HG02610 (cell line): ENCODE results near the gene APBA1.

Experiments used
- ATAC-seq: cut with Tn5 transposase; IDR thresholded peaks from one replicate; pipeline ENCODE4 v1.9.1; 2021; ENCODE audit warnings: mild to moderate bottlenecking, moderate library complexity; ENCODE audit not compliant: unreplicated experiment

The APBA1 gene

DNA sequence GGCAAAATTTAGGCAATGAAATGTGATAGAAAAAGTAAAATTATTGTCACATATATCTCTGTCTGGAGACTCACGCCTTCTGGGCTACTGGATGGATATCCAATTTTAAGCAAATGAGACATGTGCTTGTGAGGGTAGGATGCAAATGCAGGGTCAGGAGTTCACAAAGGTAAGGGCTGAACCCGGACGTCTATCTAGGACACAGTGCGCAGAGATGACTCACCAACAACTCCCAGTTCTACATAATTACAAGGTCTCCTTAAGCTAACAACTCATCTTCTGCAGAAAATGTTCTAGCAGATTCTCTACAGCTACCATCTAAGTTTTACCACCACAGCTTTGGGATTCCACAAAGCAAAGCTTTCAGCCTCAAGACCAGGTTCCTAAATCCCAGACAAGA, 186.7 kb downstream of the APBA1 start:
- ATAC-seq: no peak

DNA sequence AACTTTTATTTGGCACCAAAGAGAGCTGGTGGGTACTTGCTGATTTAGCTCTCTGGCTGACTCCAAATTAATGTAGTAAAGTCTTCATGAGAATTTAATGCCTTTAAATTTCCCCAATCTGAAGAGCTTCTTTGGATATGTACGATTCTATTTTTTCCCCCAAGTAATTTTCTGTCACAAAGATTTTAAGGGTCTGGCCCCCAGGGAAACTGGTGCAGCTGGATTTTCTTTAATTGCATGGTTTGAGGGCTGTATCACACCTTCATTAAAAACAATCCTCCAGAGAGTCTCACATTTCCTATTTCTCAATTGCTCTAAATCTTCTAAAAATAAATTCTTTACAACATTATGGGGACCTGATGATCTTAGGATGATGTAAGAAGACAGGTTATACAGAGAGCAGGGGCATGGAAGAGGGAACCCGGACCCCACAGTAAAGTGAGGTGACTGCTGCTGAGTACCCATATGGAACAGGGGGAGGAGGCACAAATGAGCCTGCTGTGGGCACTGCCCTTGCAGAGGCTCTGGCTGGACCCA, 188.2 kb downstream of the APBA1 start:
- ATAC-seq: no peak

DNA sequence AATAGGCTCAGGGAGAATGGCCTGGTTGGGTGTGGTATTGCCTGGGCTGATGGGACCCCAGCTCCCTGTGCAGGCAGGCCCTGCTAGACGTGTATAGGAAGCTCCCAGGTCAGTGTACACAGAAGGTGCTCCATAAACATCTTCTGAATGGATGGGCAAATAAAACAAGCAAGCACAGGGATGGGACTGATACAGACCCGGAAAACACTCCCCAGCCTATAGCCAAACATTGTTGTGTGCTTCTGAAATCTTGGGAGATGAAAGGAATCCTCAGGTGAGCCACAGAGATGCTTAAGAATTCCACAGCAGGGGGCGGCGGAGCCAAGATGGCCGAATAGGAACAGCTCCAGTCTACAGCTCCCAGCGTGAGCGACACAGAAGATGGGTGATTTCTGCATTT, 195.4 kb downstream of the APBA1 start:
- no peak for ATAC-seq

DNA sequence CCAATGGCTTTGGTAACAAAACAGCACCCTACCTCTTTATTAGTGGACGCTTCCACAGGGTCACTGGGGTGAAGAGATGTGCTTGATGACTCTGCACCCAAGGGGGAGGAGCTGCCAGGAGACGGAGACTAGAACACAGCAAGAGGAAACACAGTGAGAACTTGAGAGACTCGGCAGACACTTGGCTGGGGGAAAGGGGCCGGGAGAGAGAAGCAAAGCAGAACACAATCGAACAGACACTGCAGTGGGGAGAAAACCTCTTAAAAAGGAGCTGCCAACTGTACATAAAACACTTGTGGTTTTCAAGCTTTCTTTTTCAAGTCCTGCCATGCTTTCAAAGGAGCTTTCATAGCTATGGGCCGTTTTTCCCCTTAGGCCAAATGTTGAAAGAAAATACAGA, 196.2 kb downstream of the APBA1 start:
- no peak for ATAC-seq

DNA sequence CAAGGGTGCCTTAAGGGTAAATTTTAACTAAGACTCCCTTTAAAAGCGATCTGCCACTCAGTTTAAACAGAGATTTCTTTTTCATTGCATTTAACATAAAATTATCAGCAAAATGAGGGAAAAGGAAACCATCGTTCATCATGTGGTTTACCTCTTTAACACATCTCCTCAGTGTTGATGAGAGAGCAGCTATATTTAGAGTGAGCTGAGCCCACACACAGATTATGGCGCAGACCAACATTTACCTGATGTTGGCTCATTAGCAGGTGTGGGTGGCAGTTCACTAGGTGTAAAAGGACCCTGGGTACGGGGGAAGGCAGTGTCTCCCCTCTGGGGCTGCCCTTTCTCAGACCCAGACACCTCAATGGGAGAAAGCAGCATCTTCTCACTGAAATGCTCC, 197.3 kb downstream of the APBA1 start:
- ATAC-seq: no peak

DNA sequence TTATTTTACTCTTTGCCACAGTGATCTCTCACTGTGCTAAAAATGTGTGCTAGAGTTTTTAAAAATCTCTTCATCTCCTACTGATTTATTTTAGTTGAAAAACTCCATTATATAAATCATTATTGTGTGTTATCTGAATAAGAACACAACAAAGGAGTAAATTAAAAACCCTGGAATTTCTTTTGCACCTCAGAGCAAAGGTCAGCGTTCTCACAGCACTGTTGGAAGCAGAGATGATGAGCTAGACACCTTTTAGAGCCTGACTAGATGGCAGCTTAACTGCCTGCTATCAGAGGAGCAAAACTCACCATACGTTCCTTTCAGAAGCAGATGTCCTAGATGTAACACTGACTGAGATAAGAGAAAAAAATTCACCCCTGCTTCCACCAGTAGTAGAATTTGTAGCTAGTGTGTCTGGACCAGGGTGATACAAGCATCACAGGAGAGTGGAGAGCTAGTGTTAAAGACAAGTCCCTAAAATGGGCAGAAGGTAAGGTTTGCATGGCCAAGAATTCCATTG, 200.0 kb downstream of the APBA1 start:
- ATAC-seq: no peak

DNA sequence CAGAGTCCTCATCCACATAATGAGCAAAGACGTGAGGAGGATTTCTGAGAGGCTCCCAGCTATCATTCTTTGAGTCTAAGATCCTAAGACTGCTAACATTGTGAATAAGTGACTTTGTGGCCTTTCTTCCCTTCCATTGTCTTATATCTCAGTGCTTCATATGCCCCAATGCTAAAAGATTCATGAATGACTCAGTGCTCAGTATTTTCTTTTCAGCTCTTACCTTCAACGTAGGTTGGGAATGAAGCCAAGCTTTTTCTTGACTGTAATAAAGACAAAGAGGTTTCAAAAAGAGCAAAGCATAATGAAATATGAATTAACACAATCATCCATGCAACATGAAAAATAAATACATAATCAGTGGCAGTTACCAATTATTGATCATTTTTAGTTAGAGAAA, 200.7 kb downstream of the APBA1 start:
- ATAC-seq: no peak

DNA sequence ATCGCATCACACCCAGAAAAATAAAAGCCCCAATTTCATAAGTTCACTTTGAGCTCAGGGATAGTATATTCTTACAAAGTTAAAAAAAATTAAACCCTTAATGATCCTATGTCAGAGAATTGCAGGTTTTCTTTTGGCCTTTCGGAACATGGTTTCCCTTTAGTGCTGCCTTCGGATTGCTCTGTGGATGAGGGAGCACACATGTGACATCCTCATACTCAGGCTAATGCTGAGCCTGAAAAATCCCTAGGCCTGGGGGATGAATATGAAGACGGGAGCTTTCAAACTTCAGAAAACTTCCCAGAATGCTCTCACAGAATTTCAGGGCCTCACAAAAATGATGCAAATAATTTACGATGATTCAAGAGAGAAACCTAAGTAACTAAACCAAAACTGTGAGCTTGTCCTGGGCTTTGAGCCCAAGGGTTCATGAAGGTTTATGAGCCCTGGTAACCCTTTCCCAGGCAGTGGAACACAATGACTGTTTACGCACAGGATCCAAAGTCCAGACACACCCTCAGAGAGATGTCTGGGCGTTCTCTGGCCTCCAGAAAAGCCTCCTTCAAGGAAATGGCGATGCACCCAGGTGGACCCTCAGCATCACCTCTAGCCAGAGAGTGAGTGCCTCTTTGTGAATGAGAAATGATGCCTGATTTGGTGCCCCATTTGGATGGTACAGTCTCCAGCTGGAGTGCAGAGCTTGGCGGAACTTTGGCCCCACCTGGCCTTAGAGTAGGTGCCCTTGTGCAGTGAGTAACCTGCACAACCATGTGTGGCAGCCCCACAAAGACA, 201.8 kb downstream of the APBA1 start:
- no peak for ATAC-seq

DNA sequence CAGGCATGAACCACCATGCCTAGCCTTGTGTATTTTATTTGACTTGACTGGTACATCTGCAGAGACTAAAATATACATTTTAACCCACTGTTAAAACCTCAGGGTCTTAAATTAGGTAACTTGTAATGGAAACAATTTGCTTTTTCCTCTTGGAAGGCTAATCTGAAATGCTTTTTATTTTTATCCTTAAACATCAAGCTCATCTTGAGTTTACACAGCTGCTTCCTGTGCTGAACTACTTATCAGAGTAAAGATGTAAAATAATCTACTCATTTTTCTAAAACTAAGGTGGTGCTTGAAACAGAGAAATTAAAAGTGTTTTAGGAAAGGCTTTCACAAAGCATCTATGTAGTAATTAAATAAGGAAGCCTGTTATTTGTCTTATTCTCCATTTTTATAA, 203.0 kb downstream of the APBA1 start:
- no peak for ATAC-seq

DNA sequence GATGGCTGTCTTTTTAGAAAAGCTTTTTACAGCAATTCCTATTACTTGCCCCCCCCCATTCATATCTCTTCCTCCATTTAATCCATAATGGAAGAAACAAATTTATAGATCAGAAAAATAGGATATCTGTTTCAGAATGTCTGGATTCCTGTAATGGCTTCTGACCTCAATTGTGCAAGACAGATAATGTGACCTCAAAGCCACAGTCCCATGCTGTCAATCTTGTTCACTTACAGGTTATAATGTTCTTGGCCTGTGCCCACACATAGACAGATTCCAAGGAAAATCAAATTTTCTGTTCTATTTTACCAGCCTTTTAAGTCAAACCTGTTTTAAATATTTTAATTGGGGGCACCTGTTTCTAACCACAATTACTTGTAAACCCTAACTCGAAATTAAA, 203.8 kb downstream of the APBA1 start:
- ATAC-seq: no peak

DNA sequence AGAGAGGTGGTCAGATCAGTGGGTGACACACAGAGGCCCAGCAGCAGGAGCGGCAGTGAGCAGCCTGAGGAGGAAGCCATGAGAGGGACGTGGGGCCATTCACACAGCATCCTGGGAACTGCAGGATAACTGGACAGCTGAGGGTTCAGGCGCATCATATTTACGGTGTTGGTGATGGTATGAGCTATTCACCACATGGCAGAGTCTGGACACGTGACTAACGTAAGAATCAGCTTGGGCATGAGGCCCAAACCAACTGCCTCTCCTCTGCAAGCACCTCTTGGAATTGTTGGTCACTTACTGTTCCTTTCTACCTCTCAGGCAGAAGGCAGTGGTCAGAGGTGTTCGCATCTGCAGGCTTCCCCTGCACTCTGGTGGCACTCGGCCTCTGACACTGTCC, 206.0 kb downstream of the APBA1 start:
- ATAC-seq: no peak

DNA sequence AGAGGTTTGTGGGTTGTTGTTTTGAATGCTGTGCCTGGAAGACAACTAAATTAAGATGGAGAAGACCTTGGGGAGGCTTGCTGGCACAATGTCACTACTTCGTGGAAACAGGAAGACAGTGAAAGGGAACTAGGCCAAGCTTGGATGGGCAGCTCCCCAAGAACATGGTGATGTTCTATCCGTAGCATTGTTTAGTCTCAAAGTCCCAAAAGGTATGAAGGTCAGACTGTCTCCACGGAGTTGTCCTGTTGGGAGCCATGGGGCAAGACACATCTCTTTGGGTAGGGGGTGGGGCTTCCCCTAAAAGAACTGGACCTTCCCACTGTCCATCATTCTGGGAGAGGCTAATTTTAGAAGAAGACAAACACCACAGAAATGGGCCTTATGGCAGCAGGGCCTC, 206.7 kb downstream of the APBA1 start:
- no peak for ATAC-seq

DNA sequence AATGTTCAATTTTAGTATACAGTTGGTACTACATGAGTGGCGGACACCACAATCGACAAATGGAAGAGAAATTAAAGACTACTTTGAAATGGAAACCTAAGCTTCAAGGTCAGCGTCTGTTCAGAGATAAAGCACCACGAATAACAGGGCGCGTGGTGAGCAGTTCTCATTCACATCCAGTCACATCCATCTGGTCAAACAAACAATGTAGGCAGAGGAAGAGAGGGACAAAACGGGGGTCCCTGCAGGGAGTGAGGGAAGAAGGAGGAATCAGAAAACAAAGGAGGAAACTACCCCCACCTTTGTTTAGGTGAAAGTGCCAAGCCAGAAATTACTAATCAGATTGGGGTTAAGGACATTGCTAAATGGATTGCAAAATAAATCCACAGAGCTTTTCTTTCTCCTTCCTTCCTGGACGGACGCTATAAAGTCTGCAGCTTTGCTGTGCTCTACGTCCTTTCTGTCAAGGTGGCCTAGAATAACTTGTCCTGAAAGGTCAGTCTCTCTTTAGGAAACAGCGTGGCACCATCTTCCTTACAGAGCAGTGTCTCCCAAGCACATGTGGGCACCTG, 208.6 kb downstream of the APBA1 start:
- no peak for ATAC-seq

DNA sequence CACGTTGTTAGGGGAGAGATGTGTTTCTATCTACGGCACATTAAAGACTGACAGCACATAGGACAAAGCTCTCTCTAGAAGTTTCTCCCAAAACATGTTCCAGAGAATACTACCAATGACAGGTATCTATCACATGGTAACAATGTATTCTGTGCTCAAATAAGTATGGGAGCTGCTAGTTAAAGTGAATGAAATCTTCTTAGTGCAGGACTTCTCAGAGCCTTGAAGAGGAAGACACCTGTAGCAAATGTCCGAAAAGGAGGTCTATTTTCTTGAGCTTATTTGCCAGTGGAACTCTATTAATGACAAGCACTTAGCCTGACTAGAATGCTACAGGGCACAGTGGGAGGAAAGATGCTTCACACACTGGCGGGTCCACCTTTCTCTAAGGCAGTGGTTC, 209.8 kb downstream of the APBA1 start:
- ATAC-seq: no peak

DNA sequence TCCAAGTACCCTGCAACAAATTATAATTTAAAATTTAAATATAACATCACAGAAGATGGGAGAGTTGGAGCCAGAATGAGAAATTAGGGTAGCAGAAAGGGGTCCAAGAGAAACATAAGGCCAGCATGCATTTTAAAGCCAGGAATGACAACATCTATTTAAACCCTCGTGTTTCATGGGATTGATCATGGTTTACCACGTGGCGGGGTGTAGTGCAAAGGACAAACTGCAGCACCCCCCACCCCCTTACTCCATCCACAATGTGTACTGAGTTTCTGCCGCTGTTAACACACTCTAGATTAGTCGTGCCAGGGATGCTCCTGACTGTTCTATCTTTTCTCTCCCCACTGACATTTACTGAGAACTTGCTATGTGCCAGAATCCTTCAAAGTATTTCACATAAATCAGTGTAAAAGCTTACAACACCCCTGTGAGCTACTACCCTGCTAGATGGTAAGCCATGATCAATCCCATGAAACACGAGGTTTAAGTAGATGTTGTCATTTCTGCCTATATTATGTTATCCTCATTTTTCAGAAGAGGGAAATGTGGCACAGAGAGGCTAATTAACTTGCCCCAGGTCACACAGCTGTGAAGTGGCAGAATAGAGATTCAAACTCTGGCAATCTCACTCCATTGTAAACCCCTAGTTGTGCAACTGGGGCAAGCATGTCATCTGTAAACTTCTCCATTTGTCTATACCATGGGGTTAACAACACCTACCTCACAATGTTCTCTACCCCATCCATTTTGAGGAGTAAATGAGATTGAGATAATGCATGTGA, 210.9 kb downstream of the APBA1 start:
- ATAC-seq: no peak

DNA sequence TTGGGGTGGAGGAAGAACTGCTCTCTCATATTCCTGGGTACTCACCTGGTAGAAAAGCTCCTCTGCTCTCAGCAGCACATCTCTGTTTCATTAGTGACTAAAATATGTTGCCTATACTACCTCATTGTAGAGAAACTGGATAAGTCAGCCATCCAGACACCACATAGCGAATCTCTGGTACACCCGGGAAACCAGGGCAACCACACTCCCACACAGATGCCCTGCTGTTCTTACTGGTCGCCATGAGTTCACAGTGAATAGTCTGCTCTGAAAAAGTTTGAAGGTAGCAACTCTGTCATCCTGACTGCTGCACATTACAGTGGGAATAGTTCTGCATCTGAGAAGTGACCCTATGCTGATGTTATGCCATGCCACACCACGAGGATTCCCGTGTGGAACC, 212.2 kb downstream of the APBA1 start:
- no peak for ATAC-seq

DNA sequence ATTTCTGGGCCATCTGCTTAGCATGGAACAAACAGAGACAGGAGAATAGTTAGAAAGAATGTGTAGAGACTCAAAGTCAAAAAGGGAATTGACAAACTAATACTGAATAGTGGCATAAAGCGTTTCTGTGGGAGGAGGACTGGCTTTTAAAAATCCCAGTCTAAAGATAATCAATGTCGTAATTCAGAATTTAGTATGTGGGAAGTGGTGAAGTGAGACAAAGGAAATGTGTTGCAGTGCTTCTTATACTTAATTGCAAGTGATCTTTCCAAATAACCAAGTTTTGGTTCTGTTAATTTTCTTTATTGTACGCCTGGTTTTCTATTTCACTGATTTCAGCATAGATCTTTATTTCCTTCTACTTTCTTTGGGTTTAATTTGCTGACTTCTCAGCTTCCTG, 214.0 kb downstream of the APBA1 start:
- no peak for ATAC-seq

DNA sequence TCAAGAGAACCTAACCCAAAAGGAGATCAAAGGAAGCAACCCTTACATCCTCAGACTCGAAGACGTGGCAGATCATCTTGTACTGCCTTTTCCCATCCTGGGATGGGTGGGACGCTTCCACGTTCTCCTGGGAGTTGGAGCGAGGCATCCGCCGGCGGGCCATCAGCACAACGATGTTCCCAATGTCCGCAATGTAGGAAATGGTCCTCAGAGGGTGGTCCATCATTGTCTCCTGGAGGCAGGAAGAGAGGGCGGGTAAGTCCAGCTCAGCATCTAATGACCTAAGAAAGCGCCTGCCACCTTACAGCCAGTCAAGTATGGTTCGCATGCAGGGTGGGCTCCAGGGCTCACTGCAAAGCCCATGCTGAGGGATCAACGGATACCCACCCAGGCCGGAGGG, 216.0 kb downstream of the APBA1 start:
- ATAC-seq: no peak

DNA sequence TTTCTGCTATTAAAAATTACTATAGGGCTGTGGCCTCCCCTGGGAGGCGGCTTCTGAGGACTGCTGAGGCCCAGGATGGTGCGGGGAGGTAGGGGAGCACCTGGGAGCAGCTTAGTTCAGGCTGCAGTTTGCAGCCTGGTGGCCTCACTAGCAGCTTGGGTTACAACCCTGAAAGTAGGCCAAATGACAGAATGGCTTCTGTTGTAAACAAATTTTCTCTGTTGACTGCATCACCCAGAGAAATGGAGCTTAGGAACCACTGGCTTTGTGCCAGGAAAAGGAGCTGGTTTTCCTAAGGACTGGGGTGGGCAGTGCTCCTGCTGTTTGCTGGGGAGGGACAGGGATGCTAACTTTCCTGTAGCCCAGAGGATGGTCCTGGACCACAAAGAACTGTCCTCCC, 216.9 kb downstream of the APBA1 start:
- no peak for ATAC-seq

DNA sequence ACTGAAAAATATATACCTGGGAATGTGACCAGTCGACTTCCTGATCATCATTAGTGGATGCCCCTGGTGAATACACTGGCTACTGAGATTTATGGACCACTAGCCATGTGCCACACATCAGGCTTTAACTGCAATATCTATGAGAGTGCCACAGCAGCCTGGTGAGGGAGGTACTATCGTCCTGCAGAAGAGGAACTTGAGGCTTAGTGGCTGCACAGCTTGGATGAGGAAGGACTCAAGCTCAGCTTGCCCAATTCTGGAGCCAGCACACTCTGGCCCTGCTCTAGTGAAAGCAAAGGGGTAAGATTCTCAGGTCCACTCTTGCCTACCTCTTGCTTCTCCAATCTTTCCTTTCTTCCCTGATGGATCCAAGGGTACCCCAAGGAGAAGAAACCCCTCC, 217.8 kb downstream of the APBA1 start:
- no peak for ATAC-seq

DNA sequence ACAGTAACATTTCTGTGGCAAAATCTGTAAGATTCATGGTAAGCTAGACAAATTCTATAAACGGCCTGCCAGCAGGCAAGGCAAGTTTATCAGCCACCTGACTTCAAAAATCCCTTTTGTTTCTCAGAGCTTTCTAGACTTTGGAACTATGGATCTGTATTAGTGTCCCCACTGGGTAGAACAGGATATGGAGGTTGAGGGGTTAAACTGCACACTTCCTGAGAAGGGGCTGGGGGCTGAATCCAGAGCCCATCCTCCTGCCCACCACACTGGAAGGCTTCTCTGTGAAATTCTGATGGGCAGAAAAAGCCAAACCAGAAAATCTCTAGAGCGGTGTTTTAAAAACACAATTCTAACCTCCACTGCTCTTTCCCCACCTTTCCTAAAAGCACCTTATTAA, 218.4 kb downstream of the APBA1 start:
- no peak for ATAC-seq
